ENCODE results near the gene KIF5C. TPM values are rescaled to one million over a fixed set of nuclear protein-coding genes. Genes with fewer than 3 reads are reported as not detected.

KIF5C gene
- total and polyA plus RNA-seq, 4 donors, result 0.06 to 0.25 (median 0.14) TPM

- TF ChIP-seq CTCF (IDR thresholded peaks at IDR 0.05; ENCODE audit: low read depth, low read length, missing input control) (no peak), MAX (IDR thresholded peaks at IDR 0.05) (no peak), SP1 (IDR thresholded peaks at IDR 0.05) (no peak), ATF3 (IDR thresholded peaks at IDR 0.05) (no peak)
These were observed 164.2 kb downstream of the KIF5C start (continued) for GRCh38 chr2:149039213-149039724.

- no peak overlapping the region for H3K27ac ChIP-seq (ENCODE audit: low read depth in 1 of 2, low read length in 2 of 2)
These were observed 165.4 kb downstream of the KIF5C start for GRCh38 chr2:149040451-149040850.

GRCh38 chr2:149041482-149041881 lies 166.5 kb downstream of the KIF5C start:
- Histone ChIP-seq H3K36me3 (ENCODE audit: control insufficient read depth in 4 of 4, insufficient read depth in 3 of 4, low read depth in 1 of 4, low read length in 3 of 4) (no peaks in the 10 kb centered on the region), H3K4me3 (ENCODE audit: low read depth in 1 of 3, low read length in 3 of 3) (no peak overlapping the region), H3K9ac (ENCODE audit: low read depth in 1 of 2, low read length in 2 of 2) (no peak overlapping the region), H3K9me3 (ENCODE audit: control insufficient read depth in 4 of 4, low read length in 3 of 4) (peaks cover 0 to 5% (median 0%) of the 10 kb centered on the region in 4 donors), H3K27me3 (ENCODE audit: control insufficient read depth in 4 of 4, insufficient read depth in 4 of 4, low read length in 3 of 4) (peaks cover 0 to 14% (median 5%) of the 10 kb centered on the region in 4 donors), H3K4me1 (ENCODE audit: control insufficient read depth in 4 of 4, insufficient read depth in 4 of 4, low read length in 3 of 4) (peaks cover 0 to 11% (median 6%) of the 10 kb centered on the region in 4 donors), H3K27ac (ENCODE audit: low read depth in 1 of 2, low read length in 2 of 2) (no peak overlapping the region)
- TF ChIP-seq EGR1 (IDR thresholded peaks at IDR 0.05; ENCODE audit: low read depth in 2 of 2), result no peak
- TF ChIP-seq TAF1 (conservative IDR thresholded peaks at IDR 0.05), result no peak
- TF ChIP-seq ATF3 (IDR thresholded peaks at IDR 0.05), result no peak
- no peak for TF ChIP-seq MAX (IDR thresholded peaks at IDR 0.05)
- TF ChIP-seq GABPA (IDR thresholded peaks at IDR 0.05 in 1 of 2, conservative IDR thresholded peaks at IDR 0.05 in 1 of 2), result no peak
- no peak for TF ChIP-seq ZBTB33 (IDR thresholded peaks at IDR 0.05)
- TF ChIP-seq SP1 (IDR thresholded peaks at IDR 0.05), result no peak
- TF ChIP-seq HNF4A (conservative IDR thresholded peaks at IDR 0.05), result no peak
- no peak for TF ChIP-seq FOXA1 (IDR thresholded peaks at IDR 0.05)
- TF ChIP-seq RXRA (IDR thresholded peaks at IDR 0.05), result no peak
- 86% methylated on average over 1 of the region's 1 CpG for WGBS
- DNase-seq (ENCODE audit: low spot score), result no peak

More at GRCh38 chr2:149040451-149040850, 165.4 kb downstream of the KIF5C start:
- Histone ChIP-seq H3K27me3 (ENCODE audit: control insufficient read depth in 4 of 4, insufficient read depth in 4 of 4, low read length in 3 of 4) (peaks cover 0 to 16% (median 5%) of the 10 kb centered on the region in 4 donors), H3K4me1 (ENCODE audit: control insufficient read depth in 4 of 4, insufficient read depth in 4 of 4, low read length in 3 of 4) (peaks cover 0 to 11% (median 6%) of the 10 kb centered on the region in 4 donors), H3K4me3 (ENCODE audit: low read depth in 1 of 3, low read length in 3 of 3) (no peak overlapping the region), H3K9me3 (ENCODE audit: control insufficient read depth in 4 of 4, low read length in 3 of 4) (no peaks in the 10 kb centered on the region), H3K36me3 (ENCODE audit: control insufficient read depth in 4 of 4, insufficient read depth in 3 of 4, low read depth in 1 of 4, low read length in 3 of 4) (no peaks in the 10 kb centered on the region), H3K9ac (ENCODE audit: low read depth in 1 of 2, low read length in 2 of 2) (no peak overlapping the region)
- TF ChIP-seq RAD21 (IDR thresholded peaks at IDR 0.05), result peak in 1 of 2 donors; percentile 27
- TF ChIP-seq FOXA1 (IDR thresholded peaks at IDR 0.05), result no peak
- TF ChIP-seq CTCF (IDR thresholded peaks at IDR 0.05; ENCODE audit: low read depth, low read length, missing input control), result peak; percentile 21
- no peak for TF ChIP-seq GABPA (IDR thresholded peaks at IDR 0.05 in 1 of 2, conservative IDR thresholded peaks at IDR 0.05 in 1 of 2)
- no peak for DNase-seq (ENCODE audit: low spot score)
- WGBS, result 70% methylated on average over 7 of the region's 7 CpGs
